Measurements from ENCODE around the gene ZIC4.

- TF ChIP-seq, protein P1, sequence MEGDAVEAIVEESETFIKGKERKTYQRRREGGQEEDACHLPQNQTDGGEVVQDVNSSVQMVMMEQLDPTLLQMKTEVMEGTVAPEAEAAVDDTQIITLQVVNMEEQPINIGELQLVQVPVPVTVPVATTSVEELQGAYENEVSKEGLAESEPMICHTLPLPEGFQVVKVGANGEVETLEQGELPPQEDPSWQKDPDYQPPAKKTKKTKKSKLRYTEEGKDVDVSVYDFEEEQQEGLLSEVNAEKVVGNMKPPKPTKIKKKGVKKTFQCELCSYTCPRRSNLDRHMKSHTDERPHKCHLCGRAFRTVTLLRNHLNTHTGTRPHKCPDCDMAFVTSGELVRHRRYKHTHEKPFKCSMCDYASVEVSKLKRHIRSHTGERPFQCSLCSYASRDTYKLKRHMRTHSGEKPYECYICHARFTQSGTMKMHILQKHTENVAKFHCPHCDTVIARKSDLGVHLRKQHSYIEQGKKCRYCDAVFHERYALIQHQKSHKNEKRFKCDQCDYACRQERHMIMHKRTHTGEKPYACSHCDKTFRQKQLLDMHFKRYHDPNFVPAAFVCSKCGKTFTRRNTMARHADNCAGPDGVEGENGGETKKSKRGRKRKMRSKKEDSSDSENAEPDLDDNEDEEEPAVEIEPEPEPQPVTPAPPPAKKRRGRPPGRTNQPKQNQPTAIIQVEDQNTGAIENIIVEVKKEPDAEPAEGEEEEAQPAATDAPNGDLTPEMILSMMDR (conservative IDR thresholded peaks at IDR 0.05; ENCODE audit: low read depth, low read length) = no peak
- TF ChIP-seq POLR2A (IDR thresholded peaks at IDR 0.05; ENCODE audit: low read depth, low read length) (no peak), RAD21 (IDR thresholded peaks at IDR 0.05; ENCODE audit: low read length) (no peak), SMC3 (IDR thresholded peaks at IDR 0.05; ENCODE audit: low read depth, low read length) (no peak), CHD1 (IDR thresholded peaks at IDR 0.05; ENCODE audit: low read depth, low read length) (no peak), CEBPB (IDR thresholded peaks at IDR 0.05; ENCODE audit: low read depth, low read length) (no peak), MAFK (IDR thresholded peaks at IDR 0.05; ENCODE audit: low read depth, low read length) (no peak)
Observed at GRCh38 chr3:147380977-147381376, 25.4 kb downstream of the ZIC4 start.
